H1 (cell line): ENCODE data around the gene CISH. TPM values are rescaled to one million over a fixed set of nuclear protein-coding genes. Genes with fewer than 3 reads are reported as not detected.
A peak's percentile ranks its signal among the peaks of the same experiment; 100 is the strongest.

Experiments
- CTCF ChIA-PET: fragments of 300-600 bp; sonication (Branson Sonifier 250); formaldehyde crosslinking; loops from one replicate; lab custom pipeline; 2021; ENCODE audit not compliant: partially characterized antibody; lab: Charles Lee
- POLR2A ChIA-PET: fragments of 300-600 bp; sonication (Branson Sonifier 250); formaldehyde crosslinking; loops from one replicate; lab custom pipeline; 2021; ENCODE audit warnings: inconsistent platforms; ENCODE audit not compliant: partially characterized antibody; lab: Charles Lee
- DNase-seq, 2 experiments: peaks; one replicate each; pipeline versions ENCODE4 v3.0.0 to v3.0.0-alpha.2; 2010 to 2022; ENCODE audit warnings: low spot score in 2 of 2, low read depth in 1 of 2, mixed read lengths in 1 of 2
- FAIRE-seq: peaks from 2 replicates; lab custom pipeline; 2011; peaks lifted over from hg19 to GRCh38; lab: Jason Lieb, UNC
- H2AFZ ChIP-seq: 2 replicates; pipeline ENCODE4 v1.8.1; 2012; ENCODE audit warnings: low read length, inconsistent platforms
- H2AK5ac ChIP-seq: 2 replicates; pipeline ENCODE4 v1.6.1; 2013; ENCODE audit warnings: low read depth, low read length
- H2BK120ac ChIP-seq: replicated peaks from 2 replicates; pipeline ENCODE3; 2013; ENCODE audit warnings: low read depth, low read length, inconsistent platforms
- H2BK12ac ChIP-seq: 2 replicates; pipeline ENCODE4 v1.6.1; 2013; ENCODE audit warnings: low read depth, low read length
- H2BK15ac ChIP-seq: 2 replicates; pipeline ENCODE4 v1.6.1; 2013; ENCODE audit warnings: low read length
- H2BK20ac ChIP-seq: 2 replicates; pipeline ENCODE4 v1.6.1; 2013; ENCODE audit warnings: low read length
- H2BK5ac ChIP-seq: 2 replicates; pipeline ENCODE4 v1.6.1; 2013; ENCODE audit warnings: low read depth, low read length
- H3K14ac ChIP-seq: 2 replicates; pipeline ENCODE4 v1.6.1; 2013; ENCODE audit warnings: inconsistent platforms; ENCODE audit not compliant: insufficient read length
- H3K18ac ChIP-seq: 2 replicates; pipeline ENCODE4 v1.6.1; 2013; ENCODE audit warnings: low read length; ENCODE audit errors: extremely low read depth
- H3K23ac ChIP-seq: 2 replicates; pipeline ENCODE4 v1.6.1; 2013; ENCODE audit warnings: inconsistent platforms; ENCODE audit not compliant: insufficient read length
- H3K23me2 ChIP-seq: 2 replicates; pipeline ENCODE4 v1.6.1; 2013; ENCODE audit warnings: low read depth, low read length
- H3K27ac ChIP-seq: 2 replicates; pipeline ENCODE4 v1.6.1; 2011; ENCODE audit warnings: low read depth, low read length, inconsistent platforms
- H3K27me3 ChIP-seq, 4 experiments: replicated peaks in 1 of 4; 1 replicate in 1 of 4; 2 replicates in 3 of 4; pipeline versions ENCODE4 v1.6.1 to v1.8.1; 2011 to 2013; ENCODE audit warnings: low read length in 3 of 4, mild to moderate bottlenecking in 3 of 4, inconsistent platforms in 2 of 4, mixed read lengths in 2 of 4, moderate library complexity in 1 of 4; ENCODE audit not compliant: control insufficient read depth in 3 of 4, insufficient read depth in 3 of 4; ENCODE audit errors: extremely low read depth in 1 of 4
- H3K36me3 ChIP-seq, 4 experiments: 2 replicates each; pipeline versions ENCODE4 v1.6.1 to v1.8.1; 2011 to 2013; ENCODE audit warnings: mild to moderate bottlenecking in 4 of 4, low read length in 3 of 4, moderate library complexity in 2 of 4, control low read depth in 1 of 4, inconsistent platforms in 1 of 4; ENCODE audit not compliant: insufficient read depth in 4 of 4, control insufficient read depth in 2 of 4
- H3K4ac ChIP-seq: replicated peaks from 2 replicates; pipeline ENCODE3; 2013; ENCODE audit warnings: low read length, low read depth, mixed read lengths, inconsistent platforms; ENCODE audit not compliant: insufficient read length
- H3K4me1 ChIP-seq, 4 experiments: replicated peaks in 1 of 4; 1 replicate in 1 of 4; 2 replicates in 3 of 4; pipeline versions ENCODE4 v1.6.1 to v1.8.1; 2011 to 2013; ENCODE audit warnings: low read length in 3 of 4, inconsistent platforms in 2 of 4, mixed read lengths in 1 of 4; ENCODE audit not compliant: insufficient read depth in 4 of 4, control insufficient read depth in 3 of 4
- H3K4me2 ChIP-seq, 2 experiments: 2 replicates each; pipeline versions ENCODE4 v1.6.1 to v1.8.1; 2011 to 2013; ENCODE audit warnings: low read depth in 2 of 2, low read length in 2 of 2, control low read depth in 1 of 2, inconsistent platforms in 1 of 2, mild to moderate bottlenecking in 1 of 2; ENCODE audit not compliant: insufficient read depth in 1 of 2
- H3K4me3 ChIP-seq, 4 experiments: fragments of 200-600, 300-600 bp in 1 of 4; sonication (generic), shearing (Covaris generic), sonication (Bioruptor Twin) in 1 of 4; 2 replicates each; pipeline versions ENCODE4 v1.5.1 to v1.8.1; 2011 to 2016; ENCODE audit warnings: low read length in 4 of 4, low read depth in 3 of 4, control low read depth in 2 of 4, inconsistent platforms in 2 of 4, mild to moderate bottlenecking in 2 of 4, mixed read lengths in 1 of 4, moderate library complexity in 1 of 4; ENCODE audit not compliant: insufficient read depth in 2 of 4; ENCODE audit errors: extremely low read depth in 1 of 4
- H3K56ac ChIP-seq: replicated peaks from 2 replicates; pipeline ENCODE3; 2013; ENCODE audit warnings: low read depth, mild to moderate bottlenecking, mixed read lengths, low read length, inconsistent platforms; ENCODE audit not compliant: insufficient read length
- H3K79me1 ChIP-seq: 2 replicates; pipeline ENCODE4 v1.6.1; 2013; ENCODE audit warnings: low read depth, low read length, control low read depth
- H3K79me2 ChIP-seq, 2 experiments: 2 replicates each; pipeline versions ENCODE4 v1.6.1 to v1.8.1; 2012 to 2013; ENCODE audit warnings: low read length in 2 of 2, mild to moderate bottlenecking in 2 of 2, inconsistent platforms in 1 of 2; ENCODE audit not compliant: insufficient read depth in 2 of 2, control insufficient read depth in 1 of 2
- H3K9ac ChIP-seq, 4 experiments: replicated peaks in 1 of 4; 1 replicate in 1 of 4; 2 replicates in 3 of 4; pipeline versions ENCODE4 v1.6.1 to v1.8.1; 2011 to 2013; ENCODE audit warnings: low read depth in 3 of 4, low read length in 3 of 4, control low read depth in 2 of 4, mild to moderate bottlenecking in 2 of 4, moderate library complexity in 2 of 4, inconsistent platforms in 1 of 4; ENCODE audit errors: extremely low read depth in 1 of 4
- H3K9me3 ChIP-seq, 2 experiments: 2 replicates each; pipeline versions ENCODE4 v1.6.1 to v1.8.1; 2012 to 2013; ENCODE audit warnings: mild to moderate bottlenecking in 2 of 2, moderate library complexity in 2 of 2, control low read depth in 1 of 2, inconsistent platforms in 1 of 2, low read depth in 1 of 2, low read length in 1 of 2, mixed read lengths in 1 of 2; ENCODE audit not compliant: insufficient read depth in 2 of 2
- H4K20me1 ChIP-seq, 2 experiments: replicated peaks in 1 of 2; 2 replicates each; pipeline versions ENCODE3 to v1.8.1; 2011 to 2013; ENCODE audit warnings: inconsistent platforms in 2 of 2, low read length in 2 of 2, mild to moderate bottlenecking in 1 of 2; ENCODE audit not compliant: insufficient read depth in 2 of 2, control insufficient read depth in 1 of 2
- H4K5ac ChIP-seq: 2 replicates; pipeline ENCODE4 v1.6.1; 2013; ENCODE audit warnings: low read length, low read depth, mixed read lengths, inconsistent platforms; ENCODE audit not compliant: insufficient read length
- H4K8ac ChIP-seq: 2 replicates; pipeline ENCODE4 v1.8.0; 2013; ENCODE audit warnings: mild to moderate bottlenecking, moderate library complexity, low read length, inconsistent platforms; ENCODE audit not compliant: insufficient read depth; ENCODE audit errors: extremely low read depth
- H4K91ac ChIP-seq: replicated peaks from 2 replicates; pipeline ENCODE3; 2013; ENCODE audit warnings: low read length, mixed read lengths, inconsistent platforms; ENCODE audit not compliant: insufficient read length
- BACH1 ChIP-seq: IDR thresholded peaks from 2 replicates; pipeline ENCODE4 v1.6.1; 2012; ENCODE audit warnings: low read length, improper control_type of control experiment
- CBX8 ChIP-seq: fragments of 300-800, 300-1000 bp; sonication (generic); IDR thresholded peaks from 2 replicates; pipeline ENCODE4 v1.7.1; 2016; ENCODE audit warnings: low read depth, low read length, borderline replicate concordance
- HDAC2 ChIP-seq, 2 experiments: fragments of 300-600 bp in 1 of 2; sonication (generic) in 1 of 2; IDR thresholded peaks; 2 replicates each; pipeline ENCODE4 v1.6.1; 2011 to 2012; ENCODE audit warnings: low read depth in 2 of 2, low read length in 2 of 2, mild to moderate bottlenecking in 2 of 2, moderate library complexity in 2 of 2, borderline replicate concordance in 1 of 2, inconsistent platforms in 1 of 2
- POLR2A ChIP-seq, 2 experiments: IDR thresholded peaks; 1 replicate in 1 of 2; 2 replicates in 1 of 2; pipeline ENCODE4 v1.6.1; 2011; ENCODE audit warnings: low read depth in 2 of 2, low read length in 2 of 2, mild to moderate bottlenecking in 2 of 2; ENCODE audit errors: control extremely low read depth in 1 of 2
- RAD21 ChIP-seq, 2 experiments: IDR thresholded peaks in 1 of 2; conservative IDR thresholded peaks in 1 of 2; 2 replicates each; pipeline ENCODE4 v1.6.1; 2011; ENCODE audit warnings: low read depth in 2 of 2, low read length in 2 of 2, improper control_type of control experiment in 1 of 2, inconsistent platforms in 1 of 2, mild to moderate bottlenecking in 1 of 2, moderate library complexity in 1 of 2
- SIN3A ChIP-seq, 2 experiments: IDR thresholded peaks in 1 of 2; conservative IDR thresholded peaks in 1 of 2; 2 replicates each; pipeline ENCODE4 v1.6.1; 2011 to 2012; ENCODE audit warnings: low read length in 2 of 2, improper control_type of control experiment in 1 of 2, low read depth in 1 of 2, mild to moderate bottlenecking in 1 of 2
- TAF7 ChIP-seq: optimal IDR thresholded peaks from 2 replicates; pipeline ENCODE3; 2011; ENCODE audit warnings: low read depth, mild to moderate bottlenecking, inconsistent platforms, low read length, moderate library complexity, borderline replicate concordance
- TEAD4 ChIP-seq: IDR thresholded peaks from 2 replicates; pipeline ENCODE4 v1.6.1; 2012; ENCODE audit warnings: low read depth, low read length, inconsistent platforms, mixed read lengths
- WGBS, 2 experiments: shearing (Covaris generic) in 1 of 2; methylation state at CpG; one replicate each; pipeline versions ENCODE4 v1.1.6 to v1.1.7; 2013 to 2015; ENCODE audit warnings: low lambda C conversion rate in 2 of 2, mixed read lengths in 2 of 2, inconsistent platforms in 1 of 2, low coverage in 1 of 2, missing lambda C conversion rate in 1 of 2; ENCODE audit not compliant: insufficient replicate concordance in 2 of 2, insufficient coverage in 1 of 2, insufficient read length in 1 of 2; ENCODE audit errors: extremely low coverage in 1 of 2, missing lambda C conversion rate in 1 of 2; 5-methylcytosine and 5-hydroxymethylcytosine counted together
- polyA plus RNA-seq, 7 experiments: library from polyadenylated mRNA; depleted of rRNA in 3 of 7; stranded (reverse) in 5 of 7; unstranded in 2 of 7; fragments of >200 nt in 5 of 7; fragments of 200-250 nt in 2 of 7; gene quantifications; 1 replicate in 5 of 7; 2 replicates in 1 of 7; 4 replicates in 1 of 7; pipeline versions ENCODE4 v1.2.1 to v1.2.3, GENCODE V29; 2011 to 2013; ENCODE audit warnings: missing spikeins in 2 of 7, mixed read lengths in 2 of 7
- total RNA-seq: library from RNA; stranded (reverse); fragmentation: NEBNext Ultra II Directional; extraction: Animal tissue kit (Norgen Biotek cat#: 25700); gene quantifications from 2 replicates; pipeline ENCODE4 v1.2.1, GENCODE V29; 2021
- TF ChIP-seq, protein P1 (sequence below): IDR thresholded peaks from 2 replicates; pipeline ENCODE4 v1.6.1; 2012; ENCODE audit warnings: inconsistent platforms

CISH gene
- total and polyA plus RNA-seq, 2 of the 8 experiments (the other 6 are each of a cell fraction or from before 2014, with no cell fraction given) = 1.9 to 2.2 TPM

DNA sequence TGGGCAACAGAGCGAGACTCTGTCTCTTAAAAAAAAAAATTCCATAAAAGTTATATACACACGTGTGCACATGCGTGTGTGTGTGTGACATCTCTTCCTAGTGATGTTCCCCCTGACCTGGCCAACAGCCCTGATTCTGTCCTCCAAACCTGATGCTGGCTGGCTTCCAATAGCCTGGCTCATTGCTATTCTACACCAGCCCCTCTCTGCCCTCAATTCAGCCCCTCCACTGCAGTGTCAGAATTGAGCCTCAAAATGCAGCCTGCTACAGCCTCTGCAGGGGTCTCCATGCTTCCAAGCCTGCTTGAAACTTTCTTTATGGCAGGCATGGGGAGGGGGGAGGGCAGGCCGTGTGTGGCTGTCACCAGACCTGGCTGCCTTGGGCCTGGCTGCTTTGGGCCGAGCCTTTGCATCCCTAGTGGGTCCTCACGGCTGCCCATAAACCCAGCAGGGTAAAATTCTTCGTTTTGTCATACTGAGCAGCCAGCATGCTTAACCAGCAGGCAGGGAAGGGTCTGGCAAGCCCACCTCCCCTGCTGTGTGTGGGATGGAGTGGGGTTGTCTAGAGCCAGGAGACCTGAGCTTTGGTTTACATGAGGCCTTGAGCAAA lies 40.5 kb upstream of the CISH start:
- no peak for FAIRE-seq
- Histone ChIP-seq H4K20me1 (peaks cover 2% of the 10 kb centered on the region in 2 experiments), H3K4me2 (peak overlapping the region; percentile 5 to 40; a peak in 2 of 4 replicates), H2AK5ac (no peak overlapping the region), H2BK5ac (no peak overlapping the region), H2BK12ac (no peak overlapping the region), H3K18ac (no peak overlapping the region), H3K27ac (no peak overlapping the region), H3K56ac (no peak overlapping the region), H3K79me1 (no peaks in the 10 kb centered on the region; the same call in none of the 2 replicates), H3K23me2 (no peaks in the 10 kb centered on the region), H3K79me2 (no peaks in the 10 kb centered on the region), H4K91ac (no peak overlapping the region), H3K9ac (no peak overlapping the region), H3K4me3 (no peak overlapping the region), H2BK120ac (no peak overlapping the region), H2BK20ac (no peak overlapping the region; the same call in 1 of the 2 replicates), H3K36me3 (peaks cover 0 to 6% (median 0%) of the 10 kb centered on the region in 4 experiments; a peak in 1 of 8 replicates), H3K27me3 (no peaks in the 10 kb centered on the region), H3K23ac (no peak overlapping the region), H3K9me3 (no peaks in the 10 kb centered on the region), H4K5ac (no peak overlapping the region), H2AFZ (no peak overlapping the region), H4K8ac (no peak overlapping the region), H3K4me1 (peaks cover 0 to 18% (median 6%) of the 10 kb centered on the region in 4 experiments; a peak in 6 of 7 replicates), H2BK15ac (peak overlapping the region; percentile 47; the same call in 1 of the 2 replicates), H3K4ac (no peak overlapping the region), H3K14ac (no peak overlapping the region)
- TF ChIP-seq SIN3A (conservative IDR thresholded peaks at IDR 0.05 in 1 of 2, IDR thresholded peaks at IDR 0.05 in 1 of 2; ENCODE audit: low read depth in 1 of 2, low read length in 2 of 2) = 0 out of 4 replicates have a peak, but pooled peaks of 1 of the 2 experiments have one; percentile 19
- no peak for TF ChIP-seq POLR2A (IDR thresholded peaks at IDR 0.05; ENCODE audit: control extremely low read depth in 1 of 2, low read depth in 2 of 2, low read length in 2 of 2)
- 0 out of 4 replicates have a peak, but pooled peaks of 1 of the 2 experiments have one; percentile 4 for TF ChIP-seq HDAC2 (IDR thresholded peaks at IDR 0.05; ENCODE audit: borderline replicate concordance in 1 of 2, low read depth in 2 of 2, low read length in 2 of 2)
- 0 out of 2 replicates have a peak, but pooled peaks have one; percentile 19 for TF ChIP-seq BACH1
- 0 out of 4 replicates have a peak, but pooled peaks of 1 of the 2 experiments have one; percentile 5 for TF ChIP-seq RAD21 (IDR thresholded peaks at IDR 0.05 in 1 of 2, conservative IDR thresholded peaks at IDR 0.05 in 1 of 2; ENCODE audit: low read depth in 2 of 2, low read length in 2 of 2)
- no peak for TF ChIP-seq TAF7
- TF ChIP-seq, protein P1, sequence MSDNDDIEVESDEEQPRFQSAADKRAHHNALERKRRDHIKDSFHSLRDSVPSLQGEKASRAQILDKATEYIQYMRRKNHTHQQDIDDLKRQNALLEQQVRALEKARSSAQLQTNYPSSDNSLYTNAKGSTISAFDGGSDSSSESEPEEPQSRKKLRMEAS = peak; percentile 65
- no peak for TF ChIP-seq CBX8
- peak; percentile 50 for TF ChIP-seq TEAD4
- ChIA-PET POLR2A (interaction anchor here (0.7 to 2.1 kb wide), 10 partner anchors 8 to 79 kb away, joined by 3 to 15 read pairs (median 3); no protein-coding TSS in a partner anchor), CTCF (interaction anchor here (0.6 to 63.8 kb wide), 14 partner anchors 9 to 617 kb away, joined by 3 to 1262 read pairs (median 3); partner anchors contain the start of genes CISH, DOCK3 and MAPKAPK3)
- 48% methylated on average over 7 of the region's 7 CpGs; no CpG with 5 or more reads in 1 of the 2 experiments for WGBS, 2 experiments
- DNase-seq = peak in 1 of 2 experiments; percentile 56
